Activated naive CD8-positive, alpha-beta T cell treated with anti-CD3 and anti-CD28 coated beads for 36 hours (primary cell): ENCODE data around the gene HOXB9. TPM values are rescaled to one million over a fixed set of nuclear protein-coding genes. Genes with fewer than 3 reads are reported as not detected.

ENCODE experiments used
- DNase-seq: peaks from one replicate; pipeline ENCODE4 v3.0.0; 2021
- H3K27ac Mint-ChIP-seq: one replicate; pipeline ENCODE4 v1.8.0; 2022; ENCODE audit warnings: mild to moderate bottlenecking, moderate library complexity, mixed read lengths
- H3K27me3 Mint-ChIP-seq: one replicate; pipeline ENCODE4 v1.8.0; 2022; ENCODE audit warnings: mild to moderate bottlenecking, mixed read lengths
- H3K36me3 Mint-ChIP-seq: one replicate; pipeline ENCODE4 v1.8.0; 2021; ENCODE audit warnings: mild to moderate bottlenecking, mixed read lengths
- H3K4me1 Mint-ChIP-seq: one replicate; pipeline ENCODE4 v1.8.0; 2021; ENCODE audit warnings: mixed read lengths
- H3K4me3 Mint-ChIP-seq: one replicate; pipeline ENCODE4 v1.8.0; 2022; ENCODE audit warnings: mild to moderate bottlenecking, moderate library complexity, mixed read lengths
- H3K9me3 Mint-ChIP-seq: one replicate; pipeline ENCODE4 v1.8.0; 2022; ENCODE audit warnings: mixed read lengths
- total RNA-seq, 2 experiments: library from RNA; stranded (reverse); gene quantifications; one replicate each; pipeline ENCODE4 v1.2.3, GENCODE V29; 2021

Gene HOXB9
- total RNA-seq, 2 experiments from 2014 or later = 3.4 to 4.0 TPM

DNA sequence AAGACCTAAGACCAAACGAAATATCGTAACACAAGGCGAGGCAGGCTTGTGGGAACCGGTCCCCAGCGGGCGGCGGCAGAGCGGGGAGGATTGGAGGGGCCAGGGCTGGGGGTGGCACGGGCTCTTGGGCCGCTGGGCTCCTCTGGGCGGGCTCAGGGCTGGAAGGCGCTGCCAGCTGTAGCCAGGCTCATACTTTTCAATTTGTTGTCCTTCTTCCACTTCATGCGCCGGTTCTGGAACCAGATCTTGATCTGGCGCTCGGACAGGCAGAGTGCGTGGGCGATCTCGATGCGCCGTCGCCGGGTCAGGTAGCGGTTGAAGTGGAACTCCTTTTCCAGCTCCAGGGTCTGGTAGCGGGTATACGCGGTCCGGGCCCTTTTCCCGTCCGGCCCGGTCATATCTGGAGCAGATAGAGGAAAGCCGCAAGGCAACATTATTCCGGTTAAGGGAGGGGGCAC lies 34.1 kb downstream of the HOXB9 start:
- H3K4me3 Mint-ChIP-seq = no peak overlapping the region
- peaks cover 98% of the 10 kb centered on the region for H3K27me3 Mint-ChIP-seq
- no peaks in the 10 kb centered on the region for H3K9me3 Mint-ChIP-seq

DNA sequence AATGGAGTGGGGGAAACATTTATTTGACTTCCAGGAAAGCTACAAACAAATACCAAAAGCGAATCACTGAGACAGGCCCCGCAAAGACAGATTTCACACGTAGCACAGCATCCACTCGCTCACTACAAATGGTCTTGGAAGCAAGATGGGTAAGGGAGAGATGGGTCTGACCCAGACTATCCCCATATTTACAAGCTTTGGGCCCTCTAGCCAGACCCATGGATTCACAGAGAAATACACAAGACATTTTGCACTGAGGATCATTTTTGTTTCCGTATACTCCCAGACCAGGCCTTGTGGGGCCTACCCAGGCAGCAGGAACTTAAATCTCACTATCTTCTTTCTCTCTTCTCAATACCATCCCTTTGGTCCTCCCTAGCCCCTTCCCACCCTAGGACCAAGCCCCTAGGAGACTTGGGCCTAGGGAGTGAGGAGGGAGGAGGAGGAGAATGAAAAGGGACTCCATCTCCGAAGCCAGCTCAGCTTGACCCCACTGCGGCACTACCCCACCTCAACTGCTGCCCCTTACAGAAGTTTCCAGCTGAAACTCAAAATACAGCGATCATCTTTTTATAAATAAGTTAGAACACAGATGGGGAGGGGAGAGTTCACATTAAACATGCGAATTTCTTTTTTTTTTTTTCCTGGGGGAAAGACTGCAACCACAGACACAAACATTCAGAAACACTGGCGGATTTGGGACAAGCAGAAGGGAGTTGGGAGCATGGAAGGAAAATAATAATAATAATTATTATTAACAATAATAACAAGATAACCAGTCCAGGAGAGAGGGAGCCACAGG lies 34.7 kb downstream of the HOXB9 start:
- Mint-ChIP-seq H3K27ac (no peak overlapping the region), H3K9me3 (no peaks in the 10 kb centered on the region), H3K4me3 (no peak overlapping the region), H3K4me1 (peaks cover 28% of the 10 kb centered on the region), H3K27me3 (peaks cover 98% of the 10 kb centered on the region), H3K36me3 (no peaks in the 10 kb centered on the region)
- DNase-seq = no peak

More for the DNA sequence above, 34.1 kb downstream of the HOXB9 start:
- DNase-seq = no peak
- H3K27ac Mint-ChIP-seq = no peak overlapping the region
- H3K4me1 Mint-ChIP-seq = peaks cover 31% of the 10 kb centered on the region
- no peaks in the 10 kb centered on the region for H3K36me3 Mint-ChIP-seq

DNA sequence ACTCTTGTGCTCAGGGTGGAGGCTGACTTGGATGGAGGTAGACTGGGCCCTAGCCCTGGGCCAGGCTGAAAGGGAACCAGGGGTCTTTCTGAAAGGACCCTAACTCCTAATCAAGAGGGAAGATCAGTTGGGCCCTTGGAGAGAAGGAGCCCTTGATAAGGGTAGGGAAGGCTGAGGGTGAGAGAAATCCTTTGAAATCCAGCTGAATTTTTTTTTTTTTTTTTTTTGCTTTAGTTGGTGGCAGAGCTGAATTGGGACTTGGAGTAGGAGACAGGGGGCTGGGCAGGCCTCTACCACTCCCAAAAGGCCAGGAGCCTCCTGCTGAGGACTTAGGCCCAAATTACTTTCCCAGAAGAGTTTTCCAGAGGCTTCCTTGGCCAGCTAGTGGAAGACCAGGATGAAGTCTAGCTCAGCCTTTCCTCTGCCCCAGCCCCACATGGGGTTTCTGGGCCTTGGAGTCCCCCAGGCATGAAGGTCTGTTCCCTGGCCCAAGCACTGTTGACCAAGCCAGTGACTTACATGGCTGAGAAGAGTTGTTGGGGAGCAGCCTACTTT lies 35.5 kb downstream of the HOXB9 start:
- H3K36me3 Mint-ChIP-seq = peaks cover 2% of the 10 kb centered on the region
- no peak overlapping the region for H3K27ac Mint-ChIP-seq
- H3K9me3 Mint-ChIP-seq = no peaks in the 10 kb centered on the region
- no peak for DNase-seq
- no peak overlapping the region for H3K4me3 Mint-ChIP-seq
- H3K27me3 Mint-ChIP-seq = peaks cover 98% of the 10 kb centered on the region
- H3K4me1 Mint-ChIP-seq = peaks cover 32% of the 10 kb centered on the region

DNA sequence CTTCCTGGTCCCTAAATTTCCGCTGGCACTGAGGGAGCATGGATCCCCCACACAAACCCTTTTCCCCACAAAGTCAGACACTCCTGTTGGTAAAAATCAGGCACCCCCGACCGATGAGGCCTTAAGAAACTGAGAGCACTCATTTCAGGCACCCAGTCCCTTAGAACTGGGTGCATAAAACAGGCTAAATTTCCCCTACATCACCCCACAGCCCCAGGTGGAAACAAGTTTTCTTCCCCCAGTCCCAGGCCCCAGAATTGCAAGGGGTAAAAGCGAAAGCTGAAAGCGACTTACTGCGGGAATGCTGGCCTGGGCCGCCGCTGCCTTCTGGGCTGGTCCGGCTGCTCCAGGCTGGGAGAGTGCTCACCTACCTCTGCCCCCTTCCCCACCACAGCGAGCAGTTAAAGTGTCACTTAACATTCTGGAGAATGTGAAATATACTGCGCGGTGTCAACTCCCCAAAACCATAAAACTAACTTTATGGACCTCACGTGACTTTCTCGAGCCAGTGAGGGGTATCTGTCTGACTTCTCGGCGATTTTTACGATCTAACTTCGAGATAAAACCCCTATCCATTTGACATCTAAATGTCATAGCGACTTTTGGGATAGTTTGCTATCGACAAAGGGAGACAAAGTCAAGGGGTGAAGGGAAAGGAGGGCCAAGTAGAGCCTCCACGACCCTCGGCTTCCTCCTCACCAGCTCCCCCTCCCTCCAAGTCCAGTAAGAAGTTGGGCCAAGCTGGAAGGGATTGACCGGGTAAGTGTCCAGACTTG lies 36.1 kb downstream of the HOXB9 start, which contains the start of gene HOXB3:
HOXB3 (minus strand) TSS at position 411 of the 776 bp plus-strand sequence. CDS start 37,767 bp downstream, outside the sequence.
- no peaks in the 10 kb centered on the region for H3K9me3 Mint-ChIP-seq
- H3K36me3 Mint-ChIP-seq = peaks cover 2% of the 10 kb centered on the region
- H3K27ac Mint-ChIP-seq = no peak within 1 kb of the TSS
- peaks cover 35% of the 10 kb centered on the region for H3K4me1 Mint-ChIP-seq
- DNase-seq = no peak
- no peak within 1 kb of the TSS for H3K4me3 Mint-ChIP-seq
- peaks cover 98% of the 10 kb centered on the region for H3K27me3 Mint-ChIP-seq

DNA sequence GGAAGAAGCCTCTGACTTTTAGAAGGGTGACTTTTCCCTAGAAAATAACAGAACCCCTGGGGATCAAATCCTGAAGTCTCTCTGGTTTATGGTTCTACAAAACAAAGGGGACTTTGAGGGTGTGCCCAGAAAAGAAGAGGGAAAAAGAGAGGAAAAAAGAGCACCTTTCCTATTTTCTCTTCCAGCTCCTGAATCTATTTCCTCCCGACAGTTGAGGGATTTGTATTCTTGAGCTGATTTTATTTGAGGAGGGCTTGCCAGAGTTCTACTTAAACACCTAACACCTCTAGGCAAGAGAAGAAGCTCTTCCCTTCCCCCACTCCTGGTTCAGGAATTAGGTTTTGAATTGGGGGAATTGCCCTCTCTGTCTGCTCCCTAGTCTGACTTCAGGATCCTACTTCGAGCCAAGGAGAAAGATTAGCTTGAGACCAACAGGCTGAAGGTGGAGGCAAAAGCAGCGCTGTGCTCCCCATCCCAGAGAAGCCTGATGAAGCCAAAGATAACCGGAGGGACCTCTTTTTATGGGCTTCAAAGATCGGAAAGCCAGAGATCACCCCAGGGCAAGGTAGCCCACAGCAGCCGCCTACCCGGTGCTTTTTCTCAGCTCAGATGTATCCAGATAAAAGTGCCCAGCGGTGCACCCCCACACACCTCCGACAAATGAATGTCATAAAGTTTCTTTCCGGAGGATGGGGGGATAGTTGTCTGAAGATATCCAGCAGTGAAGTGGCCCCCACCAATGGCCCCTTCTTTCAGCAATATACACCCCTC lies 36.9 kb downstream of the HOXB9 start:
- Mint-ChIP-seq H3K9me3 (no peaks in the 10 kb centered on the region), H3K36me3 (peaks cover 2% of the 10 kb centered on the region), H3K27me3 (peaks cover 99% of the 10 kb centered on the region), H3K27ac (no peak overlapping the region), H3K4me3 (no peak overlapping the region), H3K4me1 (peaks cover 39% of the 10 kb centered on the region)
- DNase-seq = no peak

DNA sequence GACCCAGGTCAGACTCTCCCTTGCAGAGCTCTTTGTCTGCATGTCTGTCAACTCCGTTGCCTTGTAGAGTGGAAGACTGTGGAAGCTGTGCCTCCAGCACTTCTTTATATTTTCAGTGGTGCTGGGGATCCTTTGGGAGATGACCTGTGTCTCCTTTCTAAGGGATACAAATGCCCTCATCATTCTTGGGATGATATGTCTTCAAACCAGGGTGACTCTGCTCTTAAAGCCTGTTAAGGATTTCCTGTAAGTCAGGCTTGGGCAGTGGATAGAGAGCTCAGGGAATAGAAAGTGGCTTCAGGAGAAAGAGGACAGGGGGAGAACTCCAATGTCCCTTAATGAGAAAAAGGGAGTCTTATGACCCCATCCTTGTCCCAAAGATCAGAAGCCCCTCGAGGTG lies 37.6 kb downstream of the HOXB9 start:
- H3K36me3 Mint-ChIP-seq = peaks cover 2% of the 10 kb centered on the region
- DNase-seq = no peak
- no peaks in the 10 kb centered on the region for H3K9me3 Mint-ChIP-seq
- peaks cover 99% of the 10 kb centered on the region for H3K27me3 Mint-ChIP-seq
- peaks cover 39% of the 10 kb centered on the region for H3K4me1 Mint-ChIP-seq
- H3K27ac Mint-ChIP-seq = no peak overlapping the region
- H3K4me3 Mint-ChIP-seq = no peak overlapping the region

DNA sequence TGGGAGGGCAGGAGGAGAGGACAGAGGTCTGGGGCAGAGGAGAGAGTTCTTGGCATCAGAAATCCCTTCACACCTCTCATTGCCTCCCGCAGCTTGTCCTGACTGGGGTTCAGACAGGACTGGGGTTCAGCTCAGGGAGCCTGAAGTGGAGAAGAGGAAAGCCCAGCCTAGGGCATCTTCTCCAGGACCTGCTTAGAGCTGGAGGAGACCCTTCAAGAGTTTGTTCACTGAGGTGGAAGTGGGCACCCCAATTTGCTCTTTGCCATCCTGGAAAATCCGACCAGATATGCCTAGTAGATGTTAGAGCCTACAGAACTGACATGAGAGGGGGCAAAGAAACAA lies 38.1 kb downstream of the HOXB9 start:
- peaks cover 2% of the 10 kb centered on the region for H3K36me3 Mint-ChIP-seq
- H3K27ac Mint-ChIP-seq = no peak overlapping the region
- no peak overlapping the region for H3K4me3 Mint-ChIP-seq
- no peaks in the 10 kb centered on the region for H3K9me3 Mint-ChIP-seq
- H3K4me1 Mint-ChIP-seq = peaks cover 34% of the 10 kb centered on the region
- peaks cover 99% of the 10 kb centered on the region for H3K27me3 Mint-ChIP-seq
- no peak for DNase-seq

DNA sequence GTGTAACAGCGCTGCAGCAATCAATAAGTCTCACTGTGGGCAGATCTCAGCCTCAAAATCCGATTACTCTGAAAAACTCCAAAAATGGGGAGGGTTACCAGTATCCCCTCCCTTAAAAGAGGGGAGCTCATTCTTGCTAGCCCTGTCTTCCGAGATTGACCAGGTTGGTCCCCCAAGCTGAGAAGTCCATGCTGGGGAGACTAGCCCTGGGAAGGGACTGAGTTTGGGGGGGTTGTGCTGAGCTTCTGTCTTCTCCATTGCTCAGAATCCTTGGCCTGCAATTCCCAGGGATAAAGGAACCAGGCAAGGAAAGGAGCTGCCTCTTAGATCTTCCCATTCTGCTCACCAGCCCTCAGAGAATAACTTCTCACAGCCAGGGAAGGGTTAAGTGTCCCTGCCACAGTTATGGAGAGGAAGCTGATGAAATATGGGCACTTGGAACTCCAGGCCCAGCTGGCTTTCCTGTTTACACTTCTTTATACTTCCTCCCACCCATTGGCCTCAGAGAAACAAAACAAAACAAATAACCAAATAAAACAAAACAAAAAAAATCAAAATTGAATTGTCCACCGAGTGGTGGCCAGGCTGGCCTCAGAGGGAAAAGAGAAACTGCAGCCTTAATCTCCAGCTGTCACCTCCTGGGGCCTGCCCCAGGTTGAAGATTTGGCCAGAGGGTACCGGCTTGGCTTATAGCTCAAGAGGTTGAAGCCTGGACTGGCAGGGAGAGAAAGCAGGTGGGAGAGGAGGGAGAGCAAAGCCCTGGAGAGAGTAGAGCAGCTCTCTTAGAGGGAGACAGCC lies 38.7 kb downstream of the HOXB9 start:
- Mint-ChIP-seq H3K36me3 (peaks cover 2% of the 10 kb centered on the region), H3K4me3 (no peak overlapping the region), H3K4me1 (peaks cover 31% of the 10 kb centered on the region), H3K27ac (no peak overlapping the region), H3K27me3 (peaks cover 99% of the 10 kb centered on the region), H3K9me3 (no peaks in the 10 kb centered on the region)
- DNase-seq = no peak

DNA sequence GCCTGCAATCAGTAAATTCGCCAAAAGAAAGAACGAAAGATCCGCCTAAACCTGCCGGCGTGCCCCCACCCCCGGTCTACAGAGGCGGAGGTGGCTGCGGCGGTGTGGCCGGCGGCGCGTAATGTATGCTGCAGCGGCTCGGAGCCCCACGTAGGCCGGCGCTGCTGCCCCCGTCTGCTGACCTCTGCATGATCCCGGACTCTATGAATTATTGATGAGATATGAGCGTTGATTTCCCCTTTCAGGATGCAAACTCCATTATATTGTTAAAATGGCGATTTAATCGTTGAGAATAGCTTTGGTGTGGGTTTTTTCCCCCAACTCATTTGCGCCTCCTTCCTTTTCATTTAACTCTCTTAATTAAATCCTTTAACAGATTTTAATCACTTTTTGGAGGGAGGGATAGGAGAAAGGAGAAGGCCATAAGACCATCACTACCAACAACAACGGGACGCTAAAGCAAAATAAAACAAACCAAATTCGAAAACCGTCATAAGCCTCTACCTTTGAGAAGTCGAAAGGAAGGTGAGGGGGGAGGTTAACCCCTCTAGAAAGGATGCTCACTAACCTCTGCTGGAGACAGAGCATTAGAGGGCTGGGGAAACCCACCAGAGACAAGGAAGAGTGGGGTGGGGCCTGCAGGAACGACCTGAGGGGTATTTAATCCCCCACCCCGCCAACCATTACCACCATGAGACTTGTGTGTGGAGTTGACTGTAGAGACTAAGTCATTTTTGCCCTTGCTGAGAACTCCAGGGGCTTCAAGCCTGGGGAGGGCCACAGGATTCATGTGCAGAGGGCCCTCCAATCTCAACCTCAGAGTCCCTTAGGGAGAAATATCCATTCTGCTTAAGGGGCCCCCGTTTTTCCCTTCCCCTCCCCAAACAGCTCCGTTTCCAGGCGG lies 39.6 kb downstream of the HOXB9 start:
- Mint-ChIP-seq H3K27ac (no peak overlapping the region), H3K4me3 (peak overlapping the region; percentile 85), H3K27me3 (peaks cover 97% of the 10 kb centered on the region), H3K36me3 (peaks cover 2% of the 10 kb centered on the region), H3K4me1 (peaks cover 32% of the 10 kb centered on the region), H3K9me3 (no peaks in the 10 kb centered on the region)
- peak; percentile 58 for DNase-seq

DNA sequence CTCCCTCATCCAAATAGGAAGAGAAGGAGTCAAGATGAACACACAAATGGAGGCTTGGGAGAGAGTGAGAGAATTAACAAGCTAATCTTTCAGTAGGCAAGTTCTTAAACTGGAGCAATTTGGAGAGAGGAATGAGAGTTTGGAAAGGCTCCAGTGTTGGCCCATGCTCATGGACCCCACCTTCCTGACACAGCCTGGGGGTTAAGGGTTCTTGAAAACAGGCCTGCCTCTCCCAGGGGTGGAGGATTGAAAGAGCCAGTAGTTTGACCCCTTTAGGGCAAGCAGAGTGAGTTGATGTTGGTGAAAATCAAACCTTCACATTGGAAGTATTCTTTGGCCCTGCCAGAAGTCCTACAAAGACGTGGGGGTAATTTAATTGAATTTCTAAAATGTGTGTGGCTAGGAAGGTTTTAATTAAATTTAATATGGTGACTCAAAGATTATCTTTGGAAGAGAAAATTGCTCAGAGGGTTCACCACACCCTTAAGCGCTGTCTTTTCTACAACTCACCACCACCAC lies 41.9 kb downstream of the HOXB9 start:
- no peak for DNase-seq
- peaks cover 2% of the 10 kb centered on the region for H3K36me3 Mint-ChIP-seq
- H3K27me3 Mint-ChIP-seq = peaks cover 98% of the 10 kb centered on the region
- H3K4me1 Mint-ChIP-seq = peaks cover 46% of the 10 kb centered on the region
- H3K4me3 Mint-ChIP-seq = no peak overlapping the region
- H3K27ac Mint-ChIP-seq = no peak overlapping the region
- H3K9me3 Mint-ChIP-seq = no peaks in the 10 kb centered on the region

DNA sequence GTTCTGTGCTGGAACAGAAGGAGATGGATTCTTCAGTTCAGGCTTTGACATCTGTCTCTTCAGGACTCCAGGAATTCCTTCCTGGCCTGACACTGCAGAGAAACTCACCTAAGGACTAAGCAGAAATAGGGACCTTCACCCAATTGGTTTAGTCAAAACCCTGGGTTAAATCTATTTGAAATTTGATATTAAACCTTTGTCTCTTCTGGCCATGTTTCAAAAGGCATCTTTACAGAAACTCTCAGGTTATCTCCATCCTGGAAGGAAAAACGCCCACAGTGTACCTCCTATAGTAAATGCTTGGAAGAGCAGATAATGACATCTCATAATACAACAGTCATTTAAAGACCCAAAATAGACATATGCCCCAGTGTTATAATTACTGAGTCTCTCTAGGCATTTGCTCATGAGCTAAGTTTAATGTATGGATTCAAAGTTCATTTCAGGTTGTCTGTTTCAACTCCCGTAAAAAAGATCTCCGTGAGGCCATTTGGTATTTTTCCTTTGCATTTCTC lies 42.4 kb downstream of the HOXB9 start:
- Mint-ChIP-seq H3K4me1 (peaks cover 50% of the 10 kb centered on the region), H3K27me3 (peaks cover 98% of the 10 kb centered on the region), H3K36me3 (peaks cover 2% of the 10 kb centered on the region), H3K9me3 (no peaks in the 10 kb centered on the region), H3K4me3 (no peak overlapping the region), H3K27ac (no peak overlapping the region)
- DNase-seq = no peak

DNA sequence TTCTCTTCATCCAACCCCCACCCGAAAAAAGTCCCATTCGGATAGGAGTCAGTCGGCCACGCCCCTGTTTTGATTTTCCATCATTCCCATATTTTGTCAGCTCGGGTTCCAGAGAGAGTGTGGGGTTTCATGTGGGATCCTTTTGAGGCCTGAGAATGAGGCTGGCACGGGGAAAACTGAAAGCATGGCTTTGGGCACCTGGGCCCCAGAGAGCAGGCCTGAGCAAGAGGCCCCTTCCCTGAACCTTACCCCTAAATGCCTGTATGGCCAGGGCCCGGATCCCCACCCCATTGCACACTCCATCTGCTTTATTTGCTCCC lies 43.4 kb downstream of the HOXB9 start:
- DNase-seq = no peak
- Mint-ChIP-seq H3K27me3 (peaks cover 89% of the 10 kb centered on the region), H3K36me3 (peaks cover 2% of the 10 kb centered on the region), H3K9me3 (no peaks in the 10 kb centered on the region), H3K4me1 (peaks cover 51% of the 10 kb centered on the region), H3K27ac (peak overlapping the region; percentile 14), H3K4me3 (peak overlapping the region; percentile 56)
